Effector memory CD8-positive, alpha-beta T cell (primary cell): ENCODE data around the gene CEP112.
"Not testable (repeated sequence)": the region's sequence is repeated elsewhere in the genome, so short reads cannot be mapped to it uniquely, and the experiment has no call there.

Experiments
- ATAC-seq: fragments of 150-1000 bp; cut with Tn5 transposase; replicated peaks from 2 replicates; pipeline ENCODE4 v1.10.0; 2021; ENCODE audit warnings: mild to moderate bottlenecking, moderate library complexity
- DNase-seq, 3 experiments: peaks; one replicate each; pipeline ENCODE4 v3.0.0; 2021
- H3K27ac Mint-ChIP-seq, 2 donors: one replicate each; pipeline ENCODE4 v1.8.0; 2022; ENCODE audit warnings: mild to moderate bottlenecking in 2 of 2, mixed read lengths in 2 of 2, moderate library complexity in 2 of 2
- H3K27me3 Mint-ChIP-seq, 2 donors: one replicate each; pipeline ENCODE4 v1.8.0; 2022; ENCODE audit warnings: mixed read lengths in 2 of 2
- H3K36me3 Mint-ChIP-seq: one replicate; pipeline ENCODE4 v1.8.0; 2022; ENCODE audit warnings: mild to moderate bottlenecking, moderate library complexity, mixed read lengths; ENCODE audit not compliant: insufficient read depth
- H3K4me1 Mint-ChIP-seq, 2 donors: one replicate each; pipeline ENCODE4 v1.8.0; 2022; ENCODE audit warnings: low read depth in 2 of 2, mixed read lengths in 2 of 2
- H3K4me3 Mint-ChIP-seq, 2 donors: one replicate each; pipeline ENCODE4 v1.8.0; 2022; ENCODE audit warnings: mild to moderate bottlenecking in 2 of 2, mixed read lengths in 2 of 2, moderate library complexity in 2 of 2
- H3K9me3 Mint-ChIP-seq, 2 donors: one replicate each; pipeline ENCODE4 v1.8.0; 2022; ENCODE audit warnings: mixed read lengths in 2 of 2

The CEP112 gene

GRCh38 chr17:65751263-65751662 is 440.7 kb downstream of the CEP112 start:
- Mint-ChIP-seq H3K9me3 (no peaks in the 10 kb centered on the region), H3K36me3 (peaks cover 3% of the 10 kb centered on the region), H3K4me1 (peaks cover 5% of the 10 kb centered on the region in 2 donors), H3K27ac (no peak overlapping the region), H3K27me3 (peaks cover 7 to 11% of the 10 kb centered on the region in 2 donors), H3K4me3 (no peak overlapping the region)
- DNase-seq (no peak), ATAC-seq (no peak)

- H3K27me3 Mint-ChIP-seq, result peaks cover 7 to 11% of the 10 kb centered on the region in 2 donors
- peak; percentile 85 for ATAC-seq
- no peak overlapping the region for H3K27ac Mint-ChIP-seq
- peaks cover 3% of the 10 kb centered on the region for H3K36me3 Mint-ChIP-seq
- peak; percentile 4 to 27 (median 14) for DNase-seq
- H3K4me3 Mint-ChIP-seq, result no peak overlapping the region
- H3K4me1 Mint-ChIP-seq, result peaks cover 5% of the 10 kb centered on the region in 2 donors
- no peaks in the 10 kb centered on the region for H3K9me3 Mint-ChIP-seq
Observed at GRCh38 chr17:65750631-65751115, 441.3 kb downstream of the CEP112 start.

GRCh38 chr17:65750166-65750565 is 441.8 kb downstream of the CEP112 start:
- H3K27me3 Mint-ChIP-seq, result peaks cover 7 to 11% of the 10 kb centered on the region in 2 donors
- peaks cover 5% of the 10 kb centered on the region in 2 donors for H3K4me1 Mint-ChIP-seq
- peaks cover 3% of the 10 kb centered on the region for H3K36me3 Mint-ChIP-seq
- no peak overlapping the region for H3K4me3 Mint-ChIP-seq
- DNase-seq (no peak), ATAC-seq (no peak)
- no peak overlapping the region for H3K27ac Mint-ChIP-seq
- H3K9me3 Mint-ChIP-seq, result no peaks in the 10 kb centered on the region

GRCh38 chr17:65749479-65749878 is 442.5 kb downstream of the CEP112 start:
- no peak overlapping the region for H3K4me3 Mint-ChIP-seq
- DNase-seq (no peak), ATAC-seq (no peak)
- peaks cover 5% of the 10 kb centered on the region in 2 donors for H3K4me1 Mint-ChIP-seq
- peaks cover 3% of the 10 kb centered on the region for H3K36me3 Mint-ChIP-seq
- no peak overlapping the region for H3K27ac Mint-ChIP-seq
- H3K27me3 Mint-ChIP-seq, result peaks cover 7 to 11% of the 10 kb centered on the region in 2 donors
- no peaks in the 10 kb centered on the region for H3K9me3 Mint-ChIP-seq

- H3K9me3 Mint-ChIP-seq, result no peaks in the 10 kb centered on the region
- H3K27ac Mint-ChIP-seq, result no peak overlapping the region
- peaks cover 0 to 7% of the 10 kb centered on the region in 2 donors for H3K27me3 Mint-ChIP-seq
- no peaks in the 10 kb centered on the region for H3K4me1 Mint-ChIP-seq
- ATAC-seq (no peak), DNase-seq (no peak)
- H3K36me3 Mint-ChIP-seq, result peaks cover 3% of the 10 kb centered on the region
- no peak overlapping the region for H3K4me3 Mint-ChIP-seq
Observed at GRCh38 chr17:65745241-65745640, 446.7 kb downstream of the CEP112 start.

- Mint-ChIP-seq H3K9me3 (no peaks in the 10 kb centered on the region), H3K36me3 (no peaks in the 10 kb centered on the region), H3K4me3 (no peak overlapping the region), H3K4me1 (no peaks in the 10 kb centered on the region), H3K27me3 (no peaks in the 10 kb centered on the region), H3K27ac (no peak overlapping the region)
- DNase-seq (no peak), ATAC-seq (no peak)
Observed at GRCh38 chr17:65743308-65743655, 448.7 kb downstream of the CEP112 start.

- H3K36me3 Mint-ChIP-seq, result no peaks in the 10 kb centered on the region
- ATAC-seq, result no peak
- H3K27ac Mint-ChIP-seq, result no peak overlapping the region
- H3K27me3 Mint-ChIP-seq, result no peaks in the 10 kb centered on the region
- H3K4me3 Mint-ChIP-seq, result no peak overlapping the region
- H3K4me1 Mint-ChIP-seq, result no peaks in the 10 kb centered on the region
- no peaks in the 10 kb centered on the region for H3K9me3 Mint-ChIP-seq
- DNase-seq, result no peak
Observed at GRCh38 chr17:65742403-65743307, 449.3 kb downstream of the CEP112 start.

- DNase-seq (no peak), ATAC-seq (no peak)
- Mint-ChIP-seq H3K4me1 (no peaks in the 10 kb centered on the region), H3K36me3 (no peaks in the 10 kb centered on the region), H3K4me3 (no peak overlapping the region), H3K9me3 (no peaks in the 10 kb centered on the region), H3K27me3 (no peaks in the 10 kb centered on the region), H3K27ac (no peak overlapping the region)
Observed at GRCh38 chr17:65741710-65742109, 450.2 kb downstream of the CEP112 start.

GRCh38 chr17:65739034-65739433 is 452.9 kb downstream of the CEP112 start:
- Mint-ChIP-seq H3K9me3 (no peaks in the 10 kb centered on the region), H3K4me1 (no peaks in the 10 kb centered on the region), H3K27ac (no peak overlapping the region), H3K27me3 (peaks cover 0 to 1% of the 10 kb centered on the region in 2 donors), H3K36me3 (no peaks in the 10 kb centered on the region), H3K4me3 (no peak overlapping the region)
- ATAC-seq (no peak), DNase-seq (no peak)

GRCh38 chr17:65737451-65737850 is 454.5 kb downstream of the CEP112 start:
- Mint-ChIP-seq H3K27ac (no peak overlapping the region), H3K9me3 (no peaks in the 10 kb centered on the region), H3K4me1 (no peaks in the 10 kb centered on the region), H3K27me3 (peaks cover 0 to 4% of the 10 kb centered on the region in 2 donors), H3K36me3 (no peaks in the 10 kb centered on the region), H3K4me3 (no peak overlapping the region)
- ATAC-seq, result no peak
- no peak for DNase-seq

- Mint-ChIP-seq H3K4me1 (no peaks in the 10 kb centered on the region), H3K27ac (no peak overlapping the region), H3K36me3 (no peaks in the 10 kb centered on the region), H3K27me3 (peaks cover 0 to 4% of the 10 kb centered on the region in 2 donors), H3K4me3 (no peak overlapping the region), H3K9me3 (no peaks in the 10 kb centered on the region)
- no peak for DNase-seq
- ATAC-seq, result no peak
Observed at GRCh38 chr17:65733314-65733713, 458.6 kb downstream of the CEP112 start.

- H3K36me3 Mint-ChIP-seq, H3K27ac Mint-ChIP-seq, H3K27me3 Mint-ChIP-seq, H3K4me3 Mint-ChIP-seq, H3K4me1 Mint-ChIP-seq, DNase-seq, H3K9me3 Mint-ChIP-seq, ATAC-seq: not testable (repeated sequence)
Observed at GRCh38 chr17:65732667-65733066, 459.3 kb downstream of the CEP112 start.

- no peak overlapping the region for H3K27ac Mint-ChIP-seq
- no peaks in the 10 kb centered on the region for H3K36me3 Mint-ChIP-seq
- no peaks in the 10 kb centered on the region for H3K9me3 Mint-ChIP-seq
- peaks cover 0 to 4% of the 10 kb centered on the region in 2 donors for H3K27me3 Mint-ChIP-seq
- no peaks in the 10 kb centered on the region for H3K4me1 Mint-ChIP-seq
- no peak for DNase-seq
- no peak overlapping the region for H3K4me3 Mint-ChIP-seq
- ATAC-seq, result no peak
Observed at GRCh38 chr17:65730711-65731169, 461.2 kb downstream of the CEP112 start.

GRCh38 chr17:65729207-65729606 is 462.7 kb downstream of the CEP112 start:
- Mint-ChIP-seq H3K36me3 (no peaks in the 10 kb centered on the region), H3K9me3 (no peaks in the 10 kb centered on the region), H3K4me1 (no peaks in the 10 kb centered on the region), H3K4me3 (no peak overlapping the region), H3K27me3 (peaks cover 0 to 4% of the 10 kb centered on the region in 2 donors), H3K27ac (no peak overlapping the region)
- ATAC-seq (no peak), DNase-seq (no peak)
